Small intestine (tissue), 7 donors: ENCODE data around the gene MAST4. TPM values are rescaled to one million over a fixed set of nuclear protein-coding genes. Genes with fewer than 3 reads are reported as not detected.
A peak's percentile ranks its signal among the peaks of the same experiment; 100 is the strongest.

ENCODE experiments used
- DNase-seq, 2 donors: peaks; one replicate each; pipeline versions ENCODE4 v3.0.0 to v3.0.0-alpha.2; 2013
- FAIRE-seq: peaks from 2 replicates; lab custom pipeline; 2012; peaks lifted over from hg19 to GRCh38; lab: Jason Lieb, UNC
- H3K27ac ChIP-seq, 3 donors: one replicate each; pipeline ENCODE4 v1.5.1; 2013; ENCODE audit warnings: low read length in 2 of 3, mild to moderate bottlenecking in 2 of 3, control low read depth in 1 of 3, inconsistent platforms in 1 of 3, low read depth in 1 of 3, moderate library complexity in 1 of 3
- H3K27me3 ChIP-seq, 3 donors: one replicate each; pipeline ENCODE4 v1.6.1; 2013; ENCODE audit warnings: low read length in 3 of 3, inconsistent platforms in 1 of 3; ENCODE audit not compliant: control insufficient read depth in 3 of 3, insufficient read depth in 3 of 3
- H3K36me3 ChIP-seq, 3 donors: one replicate each; pipeline ENCODE4 v1.6.1; 2013; ENCODE audit warnings: low read length in 3 of 3, inconsistent platforms in 1 of 3, low read depth in 1 of 3, mild to moderate bottlenecking in 1 of 3, moderate library complexity in 1 of 3; ENCODE audit not compliant: control insufficient read depth in 3 of 3, insufficient read depth in 2 of 3
- H3K4me1 ChIP-seq, 3 donors: one replicate each; pipeline ENCODE4 v1.6.1; 2013; ENCODE audit warnings: low read length in 2 of 3, inconsistent platforms in 1 of 3, low read depth in 1 of 3, mild to moderate bottlenecking in 1 of 3, moderate library complexity in 1 of 3; ENCODE audit not compliant: control insufficient read depth in 3 of 3, insufficient read depth in 2 of 3
- H3K4me3 ChIP-seq, 3 donors: one replicate each; pipeline ENCODE4 v1.5.1; 2013; ENCODE audit warnings: low read length in 3 of 3, control low read depth in 1 of 3, inconsistent platforms in 1 of 3, low read depth in 1 of 3, mild to moderate bottlenecking in 1 of 3, moderate library complexity in 1 of 3
- H3K9me3 ChIP-seq, 2 donors: one replicate each; pipeline ENCODE4 v1.6.1; 2013; ENCODE audit warnings: low read depth in 1 of 2, low read length in 1 of 2; ENCODE audit not compliant: control insufficient read depth in 2 of 2, insufficient read depth in 1 of 2
- WGBS, 3 donors: extraction: QIAGEN DNeasy Blood & Tissue Kit; methylation state at CpG; one replicate each; pipeline ENCODE4 v1.1.7; 2013; 5-methylcytosine and 5-hydroxymethylcytosine counted together
- polyA plus RNA-seq, 4 donors: library from polyadenylated mRNA; stranded (reverse) in 3 of 4; unstranded in 1 of 4; fragments of 200-250 nt in 3 of 4; fragments of 120-200 nt in 1 of 4; gene quantifications; one replicate each; pipeline versions ENCODE4 v1.2.1 to v1.2.3, GENCODE V29; 2013
- donor health status: healthy with polysubstance abuse.
- donor health status: control.
- donor health status: control.
- donor health status: Bipolar disorder and iron deficiency.
- donor health status: healthy.

The MAST4 gene
- polyA plus RNA-seq, 4 donors = 3.0 to 16.4 (median 4.5) TPM

- Histone ChIP-seq H3K4me1 (no peaks in the 10 kb centered on the region), H3K36me3 (no peaks in the 10 kb centered on the region), H3K4me3 (no peak overlapping the region), H3K27me3 (no peaks in the 10 kb centered on the region), H3K9me3 (no peaks in the 10 kb centered on the region), H3K27ac (no peak overlapping the region)
- no peak for DNase-seq
- no peak for FAIRE-seq
- WGBS, 3 donors = 74 to 79% (median 79%) methylated on average over 5 of the region's 5 CpGs
Observed at GRCh38 chr5:66720780-66721179, 124.6 kb downstream of the MAST4 start.

DNA sequence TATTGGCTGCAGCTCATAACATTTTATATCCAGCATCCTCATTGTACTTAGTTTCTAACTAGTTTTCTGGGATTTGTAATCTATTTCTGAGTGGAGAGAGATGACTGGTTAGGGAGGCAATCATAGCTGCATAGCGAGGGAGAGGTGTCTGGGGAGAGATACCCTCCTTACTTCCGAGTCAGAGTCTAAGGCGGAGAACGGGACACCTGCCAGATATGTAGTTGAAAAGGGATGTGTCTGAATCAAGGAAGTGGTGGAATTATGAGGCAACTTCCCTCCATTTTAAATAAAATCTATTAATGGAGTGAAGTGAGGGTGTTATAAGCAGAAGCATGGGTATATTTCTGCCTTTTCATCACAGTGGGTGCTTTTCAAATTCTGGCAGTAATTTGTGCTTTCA is 126.5 kb downstream of the MAST4 start:
- no peaks in the 10 kb centered on the region for H3K9me3 ChIP-seq
- H3K27me3 ChIP-seq = no peaks in the 10 kb centered on the region
- WGBS, 3 donors = 35 to 64% (median 39%) methylated on average over 4 of the region's 4 CpGs
- no peaks in the 10 kb centered on the region for H3K36me3 ChIP-seq
- DNase-seq = no peak
- H3K27ac ChIP-seq = no peak overlapping the region
- FAIRE-seq = no peak
- H3K4me3 ChIP-seq = no peak overlapping the region
- no peaks in the 10 kb centered on the region for H3K4me1 ChIP-seq

GRCh38 chr5:66724349-66725139 is 128.4 kb downstream of the MAST4 start:
- H3K4me3 ChIP-seq = no peak overlapping the region
- H3K27ac ChIP-seq = no peak overlapping the region
- 91 to 96% (median 94%) methylated on average over 2 of the region's 2 CpGs for WGBS, 3 donors
- no peaks in the 10 kb centered on the region for H3K9me3 ChIP-seq
- no peaks in the 10 kb centered on the region for H3K4me1 ChIP-seq
- no peak for FAIRE-seq
- no peak for DNase-seq
- no peaks in the 10 kb centered on the region for H3K27me3 ChIP-seq
- H3K36me3 ChIP-seq = no peaks in the 10 kb centered on the region

- Histone ChIP-seq H3K36me3 (no peaks in the 10 kb centered on the region), H3K27ac (no peak overlapping the region), H3K27me3 (no peaks in the 10 kb centered on the region), H3K4me1 (no peaks in the 10 kb centered on the region), H3K4me3 (no peak overlapping the region), H3K9me3 (no peaks in the 10 kb centered on the region)
- FAIRE-seq = no peak
- DNase-seq = no peak
- 67 to 82% (median 68%) methylated on average over 2 of the region's 2 CpGs for WGBS, 3 donors
Observed at GRCh38 chr5:66727630-66728029, 131.4 kb downstream of the MAST4 start.

DNA sequence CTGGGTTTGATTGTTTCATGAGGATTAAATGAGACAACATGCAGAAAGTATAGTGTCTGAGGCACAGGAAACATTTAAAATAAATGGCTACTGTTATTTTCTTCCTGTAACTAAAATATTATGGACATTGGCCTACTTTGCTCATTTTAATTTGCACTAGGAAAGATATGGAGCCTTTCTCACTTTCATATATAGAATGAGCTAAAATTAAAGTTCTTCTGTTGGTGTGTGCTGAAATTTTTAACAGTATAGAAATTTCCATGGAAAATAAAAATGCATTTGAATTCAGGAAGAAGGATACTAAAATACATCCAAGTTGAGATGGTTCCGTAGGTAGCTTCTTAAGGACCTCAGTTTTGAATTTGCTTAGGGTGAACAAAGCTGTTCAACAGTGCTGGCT is 131.9 kb downstream of the MAST4 start:
- DNase-seq (no peak), FAIRE-seq (no peak)
- Histone ChIP-seq H3K27me3 (no peaks in the 10 kb centered on the region), H3K9me3 (no peaks in the 10 kb centered on the region), H3K4me1 (no peaks in the 10 kb centered on the region), H3K36me3 (no peaks in the 10 kb centered on the region), H3K27ac (no peak overlapping the region), H3K4me3 (no peak overlapping the region)
- 88 to 99% (median 95%) methylated on average over 1 of the region's 1 CpG for WGBS, 3 donors

- DNase-seq = no peak
- no peaks in the 10 kb centered on the region for H3K27me3 ChIP-seq
- no peak overlapping the region for H3K4me3 ChIP-seq
- FAIRE-seq = no peak
- H3K36me3 ChIP-seq = no peaks in the 10 kb centered on the region
- no peak overlapping the region for H3K27ac ChIP-seq
- no peaks in the 10 kb centered on the region for H3K4me1 ChIP-seq
- no peaks in the 10 kb centered on the region for H3K9me3 ChIP-seq
Observed at GRCh38 chr5:66737096-66737495, 140.9 kb downstream of the MAST4 start.

- Histone ChIP-seq H3K4me1 (no peaks in the 10 kb centered on the region), H3K27ac (no peak overlapping the region), H3K9me3 (no peaks in the 10 kb centered on the region), H3K36me3 (no peaks in the 10 kb centered on the region), H3K27me3 (no peaks in the 10 kb centered on the region), H3K4me3 (no peak overlapping the region)
- no peak for FAIRE-seq
- peak in 1 of 2 donors; percentile 16 for DNase-seq
- WGBS, 3 donors = 82 to 92% (median 91%) methylated on average over 1 of the region's 1 CpG
Observed at GRCh38 chr5:66738136-66738535, 141.9 kb downstream of the MAST4 start.

DNA sequence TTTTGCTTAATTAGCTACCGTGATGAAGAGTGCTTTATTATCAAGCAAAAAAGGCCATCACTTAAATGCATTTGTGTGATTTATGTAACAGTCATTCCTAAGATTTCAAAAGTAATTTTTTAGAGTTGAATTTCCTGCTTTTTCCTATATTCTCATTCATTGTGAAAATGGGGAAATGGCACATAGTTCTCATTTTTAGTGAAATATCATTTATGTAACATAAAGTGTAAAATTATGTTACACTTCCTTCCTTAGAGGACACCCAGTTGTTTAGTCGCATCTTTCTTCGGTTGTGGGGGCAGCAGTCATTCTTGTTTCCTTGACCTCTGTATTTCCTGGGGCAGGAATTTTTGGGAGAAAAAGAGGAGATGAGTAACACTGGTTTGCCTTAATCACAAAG is 142.8 kb downstream of the MAST4 start:
- no peaks in the 10 kb centered on the region for H3K36me3 ChIP-seq
- DNase-seq (no peak), FAIRE-seq (no peak)
- no peak overlapping the region for H3K27ac ChIP-seq
- no peaks in the 10 kb centered on the region for H3K4me1 ChIP-seq
- H3K27me3 ChIP-seq = no peaks in the 10 kb centered on the region
- no peak overlapping the region for H3K4me3 ChIP-seq
- H3K9me3 ChIP-seq = no peaks in the 10 kb centered on the region
- 84 to 96% (median 92%) methylated on average over 3 of the region's 3 CpGs for WGBS, 3 donors

DNA sequence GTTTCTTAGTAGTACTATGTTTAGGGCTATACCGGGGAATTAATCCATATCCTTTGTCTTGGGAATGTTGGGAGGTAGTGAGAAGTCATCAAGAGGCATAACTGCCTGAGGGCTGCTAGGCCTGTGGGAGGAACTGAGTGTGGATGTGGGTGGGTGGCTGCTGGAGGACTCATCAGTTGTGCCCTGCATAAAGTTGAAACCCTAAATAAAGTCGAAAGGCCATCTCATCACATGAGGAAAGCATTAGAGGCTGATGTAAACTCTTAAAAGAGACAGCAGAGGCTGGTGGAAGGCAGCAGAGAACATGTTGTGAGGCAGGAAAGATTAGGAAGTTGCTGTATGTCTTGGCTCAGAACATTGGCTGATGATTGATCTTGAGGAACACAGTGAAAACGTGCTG is 143.8 kb downstream of the MAST4 start:
- Histone ChIP-seq H3K27me3 (no peaks in the 10 kb centered on the region), H3K36me3 (no peaks in the 10 kb centered on the region), H3K4me1 (no peaks in the 10 kb centered on the region), H3K4me3 (no peak overlapping the region), H3K9me3 (peaks cover 0 to 3% of the 10 kb centered on the region in 2 donors), H3K27ac (no peak overlapping the region)
- FAIRE-seq = no peak
- WGBS, 3 donors = 69 to 74% (median 74%) methylated on average over 3 of the region's 3 CpGs
- DNase-seq = no peak
